GM18873 (cell line): ENCODE measurements around the gene AMN.

Experiments
- ATAC-seq: cut with Tn5 transposase; IDR thresholded peaks from one replicate; pipeline ENCODE4 v1.9.1; 2021; ENCODE audit warnings: mild to moderate bottlenecking, moderate library complexity, moderate number of reproducible peaks; ENCODE audit not compliant: unreplicated experiment, low FRiP score

The AMN gene

GRCh38 chr14:102898298-102898697, 24.2 kb upstream of the AMN start:
- ATAC-seq = no peak

- no peak for ATAC-seq
Observed at GRCh38 chr14:102898776-102899515, 23.5 kb upstream of the AMN start.

GRCh38 chr14:102899516-102899900, 23.0 kb upstream of the AMN start:
- no peak for ATAC-seq

- peak; percentile 35 for ATAC-seq
Observed at GRCh38 chr14:102900631-102901571, 21.6 kb upstream of the AMN start.

GRCh38 chr14:102901633-102902032, 20.8 kb upstream of the AMN start:
- ATAC-seq = peak; percentile 42

GRCh38 chr14:102902086-102902485, 20.4 kb upstream of the AMN start:
- peak; percentile 4 for ATAC-seq

GRCh38 chr14:102902523-102903247, 19.8 kb upstream of the AMN start:
- no peak for ATAC-seq

- no peak for ATAC-seq
Observed at GRCh38 chr14:102903248-102903888, 19.1 kb upstream of the AMN start.

GRCh38 chr14:102903889-102904512, 18.5 kb upstream of the AMN start:
- no peak for ATAC-seq

GRCh38 chr14:102905116-102906108, 17.1 kb upstream of the AMN start:
- ATAC-seq = no peak

- ATAC-seq = no peak
Observed at GRCh38 chr14:102906616-102907302, 15.7 kb upstream of the AMN start.

- no peak for ATAC-seq
Observed at GRCh38 chr14:102907303-102907844, 15.1 kb upstream of the AMN start.

GRCh38 chr14:102907980-102908730, 14.3 kb upstream of the AMN start:
- ATAC-seq = no peak

GRCh38 chr14:102908766-102909455, 13.6 kb upstream of the AMN start:
- ATAC-seq = no peak

GRCh38 chr14:102909462-102909861, 13.0 kb upstream of the AMN start:
- ATAC-seq = no peak

GRCh38 chr14:102909911-102910310, 12.6 kb upstream of the AMN start:
- no peak for ATAC-seq

GRCh38 chr14:102910442-102910841, 12.0 kb upstream of the AMN start:
- no peak for ATAC-seq
